ENCODE data around the gene OPN4. TPM values are rescaled to one million over a fixed set of nuclear protein-coding genes. Genes with fewer than 3 reads are reported as not detected.

The OPN4 gene
- polyA plus RNA-seq, 2 of the 4 experiments (the other 2 are of a cell fraction) = not detected

DNA sequence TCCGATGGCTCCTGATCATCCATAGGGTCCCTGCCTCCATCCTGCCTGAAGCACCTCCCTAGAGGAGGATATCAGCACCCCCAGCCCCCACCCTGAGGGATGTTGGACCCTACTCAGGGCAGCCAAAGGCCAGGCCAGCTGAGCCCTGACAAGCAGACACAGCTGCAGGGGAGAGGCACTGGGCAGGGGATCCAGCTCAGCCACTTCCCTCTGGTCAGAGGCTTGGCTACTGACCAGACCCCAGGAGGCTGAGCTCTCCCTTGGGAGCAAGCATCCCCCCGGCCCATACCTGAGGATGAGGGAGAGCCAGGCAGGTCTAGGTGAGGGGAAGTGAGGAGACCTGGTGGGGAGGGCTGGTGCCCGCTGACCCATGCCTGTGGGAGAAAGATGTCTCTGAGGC, 20.6 kb downstream of the OPN4 start:
- 74% methylated on average over 3 of the region's 3 CpGs for WGBS (ENCODE audit: missing lambda C conversion rate)
- H3K4me1 ChIP-seq = no peaks in the 10 kb centered on the region
- no peak for TF ChIP-seq NFE2L2 (conservative IDR thresholded peaks at IDR 0.05; ENCODE audit: low read length)
- TF ChIP-seq TP53 (CRISPR knock-in tag; IDR thresholded peaks at IDR 0.05) = no peak
- TF ChIP-seq POLR2A (IDR thresholded peaks at IDR 0.05; ENCODE audit: low read length) = no peak
- TF ChIP-seq HOXB13 (CRISPR knock-in tag; IDR thresholded peaks at IDR 0.05; ENCODE audit: low read depth) = no peak
- TF ChIP-seq GATA3 (IDR thresholded peaks at IDR 0.05; ENCODE audit: borderline replicate concordance) = no peak
- TF ChIP-seq CHD2 (IDR thresholded peaks at IDR 0.05; ENCODE audit: low read length, partially characterized antibody) = no peak
- no peak for TF ChIP-seq MAFK (IDR thresholded peaks at IDR 0.05; ENCODE audit: partially characterized antibody)
- TF ChIP-seq NR3C1 (IDR thresholded peaks at IDR 0.05) = no peak
- TF ChIP-seq, protein P1, sequence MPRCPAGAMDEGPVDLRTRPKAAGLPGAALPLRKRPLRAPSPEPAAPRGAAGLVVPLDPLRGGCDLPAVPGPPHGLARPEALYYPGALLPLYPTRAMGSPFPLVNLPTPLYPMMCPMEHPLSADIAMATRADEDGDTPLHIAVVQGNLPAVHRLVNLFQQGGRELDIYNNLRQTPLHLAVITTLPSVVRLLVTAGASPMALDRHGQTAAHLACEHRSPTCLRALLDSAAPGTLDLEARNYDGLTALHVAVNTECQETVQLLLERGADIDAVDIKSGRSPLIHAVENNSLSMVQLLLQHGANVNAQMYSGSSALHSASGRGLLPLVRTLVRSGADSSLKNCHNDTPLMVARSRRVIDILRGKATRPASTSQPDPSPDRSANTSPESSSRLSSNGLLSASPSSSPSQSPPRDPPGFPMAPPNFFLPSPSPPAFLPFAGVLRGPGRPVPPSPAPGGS (IDR thresholded peaks at IDR 0.05) = no peak
- TF ChIP-seq, protein P2, sequence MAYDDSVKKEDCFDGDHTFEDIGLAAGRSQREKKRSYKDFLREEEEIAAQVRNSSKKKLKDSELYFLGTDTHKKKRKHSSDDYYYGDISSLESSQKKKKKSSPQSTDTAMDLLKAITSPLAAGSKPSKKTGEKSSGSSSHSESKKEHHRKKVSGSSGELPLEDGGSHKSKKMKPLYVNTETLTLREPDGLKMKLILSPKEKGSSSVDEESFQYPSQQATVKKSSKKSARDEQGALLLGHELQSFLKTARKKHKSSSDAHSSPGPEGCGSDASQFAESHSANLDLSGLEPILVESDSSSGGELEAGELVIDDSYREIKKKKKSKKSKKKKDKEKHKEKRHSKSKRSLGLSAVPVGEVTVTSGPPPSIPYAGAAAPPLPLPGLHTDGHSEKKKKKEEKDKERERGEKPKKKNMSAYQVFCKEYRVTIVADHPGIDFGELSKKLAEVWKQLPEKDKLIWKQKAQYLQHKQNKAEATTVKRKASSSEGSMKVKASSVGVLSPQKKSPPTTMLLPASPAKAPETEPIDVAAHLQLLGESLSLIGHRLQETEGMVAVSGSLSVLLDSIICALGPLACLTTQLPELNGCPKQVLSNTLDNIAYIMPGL (CRISPR knock-in tag; IDR thresholded peaks at IDR 0.05; ENCODE audit: borderline replicate concordance) = no peak
- no peak for TF ChIP-seq RARB (CRISPR knock-in tag; IDR thresholded peaks at IDR 0.05)
- TF ChIP-seq ZC3H11A (IDR thresholded peaks at IDR 0.05) = no peak
- TF ChIP-seq, protein P3, sequence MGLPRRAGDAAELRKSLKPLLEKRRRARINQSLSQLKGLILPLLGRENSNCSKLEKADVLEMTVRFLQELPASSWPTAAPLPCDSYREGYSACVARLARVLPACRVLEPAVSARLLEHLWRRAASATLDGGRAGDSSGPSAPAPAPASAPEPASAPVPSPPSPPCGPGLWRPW (IDR thresholded peaks at IDR 0.05) = no peak
- TF ChIP-seq FOSL2 (IDR thresholded peaks at IDR 0.05) = no peak
- TF ChIP-seq FOSL2 (CRISPR knock-in tag; IDR thresholded peaks at IDR 0.05) = no peak
- no peak for TF ChIP-seq KDM5A (IDR thresholded peaks at IDR 0.05)
- TF ChIP-seq, protein P4, sequence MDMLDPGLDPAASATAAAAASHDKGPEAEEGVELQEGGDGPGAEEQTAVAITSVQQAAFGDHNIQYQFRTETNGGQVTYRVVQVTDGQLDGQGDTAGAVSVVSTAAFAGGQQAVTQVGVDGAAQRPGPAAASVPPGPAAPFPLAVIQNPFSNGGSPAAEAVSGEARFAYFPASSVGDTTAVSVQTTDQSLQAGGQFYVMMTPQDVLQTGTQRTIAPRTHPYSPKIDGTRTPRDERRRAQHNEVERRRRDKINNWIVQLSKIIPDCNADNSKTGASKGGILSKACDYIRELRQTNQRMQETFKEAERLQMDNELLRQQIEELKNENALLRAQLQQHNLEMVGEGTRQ (IDR thresholded peaks at IDR 0.05) = no peak
- TF ChIP-seq HOXA7 (CRISPR knock-in tag; IDR thresholded peaks at IDR 0.05) = no peak
- no peak for TF ChIP-seq JUN (IDR thresholded peaks at IDR 0.05)
- TF ChIP-seq, protein P5, sequence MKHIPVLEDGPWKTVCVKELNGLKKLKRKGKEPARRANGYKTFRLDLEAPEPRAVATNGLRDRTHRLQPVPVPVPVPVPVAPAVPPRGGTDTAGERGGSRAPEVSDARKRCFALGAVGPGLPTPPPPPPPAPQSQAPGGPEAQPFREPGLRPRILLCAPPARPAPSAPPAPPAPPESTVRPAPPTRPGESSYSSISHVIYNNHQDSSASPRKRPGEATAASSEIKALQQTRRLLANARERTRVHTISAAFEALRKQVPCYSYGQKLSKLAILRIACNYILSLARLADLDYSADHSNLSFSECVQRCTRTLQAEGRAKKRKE (CRISPR knock-in tag; IDR thresholded peaks at IDR 0.05; ENCODE audit: low read depth) = no peak
- TF ChIP-seq RNF2 (IDR thresholded peaks at IDR 0.05; ENCODE audit: borderline replicate concordance, low read depth) = no peak
- FAIRE-seq (no peak), DNase-seq (ENCODE audit: low read depth in 1 of 2, low spot score in 1 of 2) (no peak), ATAC-seq (no peak)
- POLR2A ChIA-PET = no interaction called here
- H3K4me2 ChIP-seq = no peak overlapping the region
- H3K9me3 ChIP-seq = no peaks in the 10 kb centered on the region
- no peak overlapping the region for H3K27ac ChIP-seq
- CTCF ChIA-PET = interaction anchor here (0.6 to 1.8 kb wide), 3 partner anchors 12 to 275 kb away, joined by 3 to 4 read pairs (median 3); no protein-coding TSS in a partner anchor
- no peak overlapping the region for H3K4me3 ChIP-seq

DNA sequence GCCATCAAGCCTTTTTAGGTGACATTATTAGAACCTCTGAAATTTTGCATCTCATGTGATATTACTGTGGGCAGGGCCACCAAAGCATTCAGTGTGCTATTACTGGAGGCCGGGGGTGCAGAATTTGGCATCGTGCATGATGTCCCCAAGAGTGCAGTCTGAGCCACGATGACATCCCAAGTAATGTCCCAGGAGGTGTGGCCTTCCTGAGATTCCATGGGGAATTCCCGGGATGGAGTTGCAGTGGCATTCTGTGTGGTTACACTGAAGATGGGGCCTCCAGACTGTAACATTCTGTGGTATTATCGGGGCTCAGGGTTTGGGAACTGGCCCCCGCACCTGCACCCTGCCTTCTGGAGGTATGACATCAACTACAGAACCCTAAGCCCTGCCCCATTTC, 23.0 kb downstream of the OPN4 start:
- ChIA-PET POLR2A (no interaction called here), CTCF (interaction anchor here (0.7 to 1.8 kb wide), 3 partner anchors 11 to 133 kb away, joined by 3 to 7 read pairs (median 5); no protein-coding TSS in a partner anchor)
- FAIRE-seq (no peak), DNase-seq (ENCODE audit: low read depth in 1 of 2, low spot score in 1 of 2) (no peak), ATAC-seq (no peak)
- Histone ChIP-seq H3K9me3 (no peaks in the 10 kb centered on the region), H3K4me1 (no peaks in the 10 kb centered on the region), H3K27ac (no peak overlapping the region), H3K4me3 (no peak overlapping the region), H3K4me2 (no peak overlapping the region)
- WGBS (ENCODE audit: missing lambda C conversion rate) = 64% methylated on average over 5 of the region's 6 CpGs
- TF ChIP-seq HOXB13 (CRISPR knock-in tag; IDR thresholded peaks at IDR 0.05; ENCODE audit: low read depth) (no peak), EHF (CRISPR knock-in tag; IDR thresholded peaks at IDR 0.05) (no peak), ESRRA (IDR thresholded peaks at IDR 0.05; ENCODE audit: borderline replicate concordance, low read length) (no peak), FOSB (CRISPR knock-in tag; IDR thresholded peaks at IDR 0.05) (no peak), MAZ (IDR thresholded peaks at IDR 0.05; ENCODE audit: borderline replicate concordance, low read depth, low read length) (no peak), EHMT2 (IDR thresholded peaks at IDR 0.05; ENCODE audit: low read depth) (no peak)
- TF ChIP-seq, protein P6, sequence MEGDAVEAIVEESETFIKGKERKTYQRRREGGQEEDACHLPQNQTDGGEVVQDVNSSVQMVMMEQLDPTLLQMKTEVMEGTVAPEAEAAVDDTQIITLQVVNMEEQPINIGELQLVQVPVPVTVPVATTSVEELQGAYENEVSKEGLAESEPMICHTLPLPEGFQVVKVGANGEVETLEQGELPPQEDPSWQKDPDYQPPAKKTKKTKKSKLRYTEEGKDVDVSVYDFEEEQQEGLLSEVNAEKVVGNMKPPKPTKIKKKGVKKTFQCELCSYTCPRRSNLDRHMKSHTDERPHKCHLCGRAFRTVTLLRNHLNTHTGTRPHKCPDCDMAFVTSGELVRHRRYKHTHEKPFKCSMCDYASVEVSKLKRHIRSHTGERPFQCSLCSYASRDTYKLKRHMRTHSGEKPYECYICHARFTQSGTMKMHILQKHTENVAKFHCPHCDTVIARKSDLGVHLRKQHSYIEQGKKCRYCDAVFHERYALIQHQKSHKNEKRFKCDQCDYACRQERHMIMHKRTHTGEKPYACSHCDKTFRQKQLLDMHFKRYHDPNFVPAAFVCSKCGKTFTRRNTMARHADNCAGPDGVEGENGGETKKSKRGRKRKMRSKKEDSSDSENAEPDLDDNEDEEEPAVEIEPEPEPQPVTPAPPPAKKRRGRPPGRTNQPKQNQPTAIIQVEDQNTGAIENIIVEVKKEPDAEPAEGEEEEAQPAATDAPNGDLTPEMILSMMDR (IDR thresholded peaks at IDR 0.05) = no peak

All from A549 (cell line).